HG03457 (cell line): ENCODE results near the gene ULK4.
A peak's percentile ranks its signal among the peaks of the same experiment; 100 is the strongest.
"Not testable (repeated sequence)": the region's sequence is repeated elsewhere in the genome, so short reads cannot be mapped to it uniquely, and the experiment has no call there.

ENCODE experiments used
- ATAC-seq: cut with Tn5 transposase; IDR thresholded peaks from one replicate; pipeline ENCODE4 v1.9.1; 2021; ENCODE audit warnings: moderate number of reproducible peaks; ENCODE audit not compliant: unreplicated experiment

The ULK4 gene

GRCh38 chr3:41961751-41962679, at the start of gene ULK4:
TSS of gene ULK4 (minus strand) at chr3:41962103. CDS start at chr3:41954759, 7,344 bp downstream.
- peak; percentile 91 for ATAC-seq

- ATAC-seq = no peak
These were observed 48.6 kb upstream of the ULK4 start for GRCh38 chr3:42010530-42010929.

DNA sequence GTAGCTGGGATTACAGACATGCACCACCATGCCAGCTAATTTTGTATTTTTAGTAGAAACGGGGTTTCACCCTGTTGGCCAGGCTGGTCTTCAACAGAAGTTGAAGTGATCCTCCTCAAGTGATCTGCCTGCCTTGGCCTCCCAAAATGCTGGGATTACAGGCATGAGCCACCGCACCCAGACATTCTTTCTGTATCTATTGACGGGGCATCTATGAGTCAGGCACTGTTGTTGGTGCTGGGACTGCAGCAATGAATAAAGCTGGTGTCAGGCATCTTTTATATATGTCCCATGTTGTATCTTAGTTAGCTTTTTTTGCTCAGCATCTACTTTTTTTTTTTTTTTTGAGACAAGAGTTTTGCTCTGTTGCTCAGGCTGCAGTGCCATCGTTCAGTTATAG, 47.6 kb upstream of the ULK4 start:
- ATAC-seq = no peak

GRCh38 chr3:42007785-42008184, 45.9 kb upstream of the ULK4 start:
- ATAC-seq = no peak

- no peak for ATAC-seq
These were observed 43.5 kb upstream of the ULK4 start for GRCh38 chr3:42005401-42005800.

GRCh38 chr3:42002790-42003189, 40.9 kb upstream of the ULK4 start:
- ATAC-seq = no peak

DNA sequence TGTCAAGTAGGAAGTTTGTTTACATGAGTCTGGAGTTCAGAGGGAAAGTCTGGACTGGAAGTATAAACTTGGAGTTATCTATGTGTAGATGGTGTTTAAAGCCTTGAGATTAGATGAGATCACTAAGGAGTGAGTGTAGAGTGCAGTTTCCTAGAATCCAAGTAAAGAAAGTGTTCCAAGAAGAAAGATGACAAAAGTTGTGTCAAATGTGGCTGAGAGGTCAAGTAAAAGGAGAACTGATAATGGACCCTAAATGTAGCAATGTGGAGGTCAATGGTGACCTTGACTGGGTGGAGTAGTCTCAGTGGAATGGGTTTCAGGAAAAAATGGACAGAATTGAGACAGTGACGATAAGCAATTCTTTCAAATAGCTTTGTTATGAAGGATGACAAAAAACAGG, 39.9 kb upstream of the ULK4 start:
- no peak for ATAC-seq

DNA sequence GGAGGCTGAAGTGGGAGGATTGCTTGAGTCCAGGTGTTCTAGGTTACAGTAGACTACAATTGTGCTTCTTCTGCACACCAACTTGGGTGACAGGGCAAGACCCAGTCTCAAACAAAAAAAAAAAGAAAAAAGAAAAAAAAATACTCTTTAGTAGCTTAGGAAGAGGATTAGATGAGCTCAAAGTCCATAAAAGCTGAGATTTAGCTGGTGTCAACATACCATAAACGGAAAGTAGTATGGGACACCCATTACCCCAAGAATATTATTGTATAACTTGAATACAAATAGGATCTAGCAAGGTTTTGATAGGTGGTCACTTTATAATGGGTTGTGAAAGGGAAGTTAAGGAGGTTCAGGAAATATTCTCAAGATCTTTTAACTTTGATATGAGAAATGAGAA, 38.0 kb upstream of the ULK4 start:
- ATAC-seq = no peak

DNA sequence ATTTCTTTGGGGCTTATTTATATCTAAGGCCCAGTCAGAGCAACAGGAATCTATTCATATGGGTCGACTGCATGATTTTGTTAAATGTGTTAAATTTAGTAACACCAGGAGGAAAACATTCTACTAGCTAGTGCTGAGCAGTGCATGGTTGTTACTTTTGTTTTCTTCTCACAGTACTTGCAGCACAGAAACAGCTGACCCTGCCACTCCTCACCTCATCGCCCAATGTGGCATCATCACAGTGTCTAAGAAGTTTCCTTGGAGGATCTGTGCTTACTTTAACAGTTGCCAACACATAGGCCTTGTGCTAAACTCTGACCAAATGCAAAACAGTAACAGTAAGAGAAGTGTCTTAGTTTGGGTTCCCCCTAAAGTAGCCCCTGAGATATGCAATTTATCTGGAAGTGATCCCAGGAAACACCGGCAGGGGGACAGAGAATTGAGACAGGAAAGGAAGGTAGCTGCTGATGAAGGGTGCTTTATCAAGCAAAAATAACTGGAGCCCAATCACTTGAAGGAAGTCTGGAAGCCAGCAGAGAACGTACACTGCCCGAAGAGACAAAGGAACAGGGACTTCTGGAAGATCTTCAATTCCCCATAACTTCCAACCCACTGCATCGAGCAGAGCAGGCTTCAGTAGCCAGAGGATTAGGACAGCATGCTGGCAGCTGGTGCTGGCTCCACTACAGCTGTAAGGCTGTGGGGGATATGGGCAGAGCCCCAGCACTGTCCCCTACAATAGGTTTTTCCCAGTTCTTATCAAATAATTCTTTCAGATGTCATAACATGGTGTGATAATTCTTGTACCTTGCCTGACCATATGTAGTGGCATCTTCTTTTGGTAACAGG, 36.0 kb upstream of the ULK4 start:
- ATAC-seq = no peak

GRCh38 chr3:41991437-41991836, 29.5 kb upstream of the ULK4 start:
- ATAC-seq = no peak

DNA sequence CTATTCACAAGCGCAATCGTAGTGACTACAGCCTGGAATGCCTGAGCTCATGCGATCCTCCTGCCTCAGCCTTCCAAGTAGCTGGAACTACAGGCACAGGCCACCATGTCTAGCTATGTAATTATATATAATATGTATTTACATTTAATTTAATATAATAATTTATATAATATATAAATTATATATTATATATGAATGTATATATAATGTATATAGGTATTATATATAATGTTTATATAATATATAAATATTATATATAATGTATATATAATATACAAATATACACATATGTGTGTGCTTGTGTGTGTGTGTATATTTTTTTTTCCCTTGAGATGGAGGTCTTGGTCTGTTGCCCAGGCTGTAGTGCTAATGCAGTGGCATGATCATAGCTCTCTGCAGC, 27.6 kb upstream of the ULK4 start:
- ATAC-seq = no peak

DNA sequence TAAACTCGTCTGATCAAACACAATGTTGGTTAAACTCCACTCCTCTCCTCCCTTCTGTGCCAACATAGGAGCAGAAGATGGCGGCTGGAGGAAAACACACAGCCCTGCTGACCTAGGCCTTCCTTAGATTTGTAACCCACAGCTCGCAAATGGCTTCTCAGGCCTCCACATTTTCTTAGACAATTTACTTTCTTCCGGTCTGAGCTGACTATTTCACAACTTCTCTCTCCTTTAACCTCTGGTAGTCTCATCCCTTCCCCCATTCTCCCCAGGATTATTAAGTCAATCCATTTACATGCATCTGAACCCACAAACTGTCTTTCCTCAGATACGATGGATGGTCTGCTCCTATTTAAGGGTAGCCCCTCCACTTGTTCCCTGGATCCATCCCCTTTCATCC, 25.7 kb upstream of the ULK4 start:
- no peak for ATAC-seq

GRCh38 chr3:41986561-41986960, 24.7 kb upstream of the ULK4 start:
- no peak for ATAC-seq

DNA sequence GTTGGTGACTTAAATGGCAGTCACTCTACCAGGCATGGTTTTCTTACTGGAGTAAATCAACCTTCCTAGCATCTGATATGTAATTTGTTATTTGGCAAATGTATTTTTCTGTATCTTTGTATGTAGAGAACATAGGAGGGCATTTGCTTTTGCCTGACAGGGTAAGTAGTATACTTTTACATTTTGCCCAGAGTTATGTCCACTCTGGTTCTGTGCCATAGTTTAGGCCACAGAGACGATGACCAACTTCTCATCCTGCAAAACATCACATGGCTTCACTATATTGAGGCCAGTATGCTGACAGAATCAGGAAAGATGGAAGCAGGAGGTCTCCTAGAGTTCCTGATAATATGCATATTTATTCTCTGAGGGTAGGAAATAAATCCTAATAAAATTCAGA, 23.1 kb upstream of the ULK4 start:
- ATAC-seq = no peak

GRCh38 chr3:41983091-41983490, 21.2 kb upstream of the ULK4 start:
- not testable (repeated sequence) for ATAC-seq

- not testable (repeated sequence) for ATAC-seq
These were observed 15.5 kb upstream of the ULK4 start for GRCh38 chr3:41977401-41977800.

- ATAC-seq = no peak
These were observed 13.7 kb upstream of the ULK4 start for GRCh38 chr3:41975416-41976103.

DNA sequence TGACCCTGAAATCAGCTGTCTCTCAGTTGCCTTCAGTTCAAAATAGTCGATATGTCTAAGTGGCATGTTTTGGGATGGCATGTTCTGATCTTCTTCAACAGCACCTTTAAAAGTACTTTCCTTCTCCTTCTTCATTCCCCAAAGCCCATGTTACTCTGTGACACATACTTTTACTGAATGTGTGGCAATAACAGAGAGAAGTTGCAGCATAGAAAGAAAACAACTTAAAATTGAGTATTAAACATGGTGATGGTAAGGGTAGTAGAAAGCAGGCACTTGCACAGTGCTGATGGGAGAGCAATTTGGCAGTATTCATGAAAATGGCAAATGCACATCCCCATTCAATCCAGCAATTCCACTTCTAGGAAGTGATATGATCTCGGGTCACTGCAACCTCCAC, 12.3 kb upstream of the ULK4 start:
- no peak for ATAC-seq

GRCh38 chr3:41972802-41973201, 10.9 kb upstream of the ULK4 start:
- no peak for ATAC-seq

DNA sequence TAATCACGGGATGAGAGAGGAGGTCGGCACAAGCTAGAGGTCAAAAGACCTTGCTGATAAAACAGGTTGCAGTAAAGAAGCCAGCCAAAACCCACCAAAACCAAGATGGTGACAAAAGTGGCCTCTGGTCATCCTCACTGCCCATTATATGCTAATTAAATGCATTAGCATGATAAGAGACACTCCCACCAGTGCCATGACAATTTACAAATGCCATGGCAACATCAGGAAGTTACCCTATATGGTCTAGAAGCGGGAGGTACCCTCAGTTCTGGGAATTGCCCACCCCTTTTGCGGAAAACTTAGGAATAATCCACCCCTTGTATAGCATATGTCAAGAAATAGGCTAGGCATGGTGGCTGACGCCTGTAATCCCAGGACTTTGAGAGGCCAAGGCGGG, 4.3 kb upstream of the ULK4 start:
- ATAC-seq = no peak

GRCh38 chr3:41963823-41964222, 1.9 kb upstream of the ULK4 start:
- ATAC-seq = no peak
